Omental fat pad (tissue), 4 donors: ENCODE data around the gene ECM1. TPM values are rescaled to one million over a fixed set of nuclear protein-coding genes. Genes with fewer than 3 reads are reported as not detected.

Experiments used
- ATAC-seq: fragments of 150-250 bp; one replicate; pipeline ENCODE4 v1.9.1; 2016; ENCODE audit warnings: mild to moderate bottlenecking, moderate library complexity; ENCODE audit not compliant: low FRiP score
- DNase-seq: peaks from one replicate; pipeline ENCODE4 v3.0.0-alpha.2; 2019; ENCODE audit warnings: low spot score
- CTCF ChIP-seq, 3 donors: fragments of 450-650 bp; IDR thresholded peaks; one replicate each; pipeline ENCODE4 v1.5.1; 2016 to 2017; ENCODE audit warnings: antibody characterized with exemption in 3 of 3, mild to moderate bottlenecking in 3 of 3, moderate library complexity in 2 of 3
- total RNA-seq, 4 donors: library from RNA; depleted of rRNA; stranded (reverse); fragments of >200 nt; gene quantifications; one replicate each; pipeline ENCODE4 v1.1.0, GENCODE V29; 2016

Gene ECM1
- total RNA-seq, 4 donors from 2014 or later: 10.8 to 24.8 (median 18.5) TPM

- ATAC-seq (peak; percentile 43), DNase-seq (no peak)
- TF ChIP-seq CTCF (IDR thresholded peaks at IDR 0.05): no peak
Measured at GRCh38 chr1:150537732-150538684, 30.1 kb downstream of the ECM1 start.

DNA sequence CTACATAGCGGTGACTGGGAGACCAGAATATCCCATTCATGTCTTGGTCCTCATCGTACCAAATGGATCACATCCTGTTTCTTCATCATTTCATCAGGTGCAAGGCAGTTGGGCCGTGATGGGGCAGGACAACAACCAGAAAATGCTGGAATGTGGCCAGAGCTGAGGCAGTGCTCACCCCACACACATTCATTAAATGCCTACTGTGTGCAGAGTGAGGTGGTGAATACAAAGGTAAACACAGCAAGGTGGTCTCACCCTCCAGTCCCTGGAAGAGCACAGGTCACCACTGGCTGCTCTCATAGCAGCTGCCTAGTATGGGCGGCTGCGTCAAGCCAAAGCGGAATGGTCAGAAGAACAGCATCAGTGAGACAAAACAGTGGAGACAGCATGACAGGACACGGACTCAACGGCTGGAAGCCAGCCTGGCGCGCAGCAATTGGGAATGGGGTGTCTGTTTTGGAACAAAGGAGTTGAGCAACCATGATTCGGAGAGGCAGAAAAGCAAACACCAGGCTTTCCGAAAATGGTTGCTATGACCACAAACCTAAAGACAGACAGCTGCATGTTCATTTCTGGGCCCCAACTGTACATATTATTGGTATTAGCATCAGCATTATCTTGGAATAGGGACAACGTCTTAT is 35.7 kb downstream of the ECM1 start:
- TF ChIP-seq CTCF (IDR thresholded peaks at IDR 0.05): no peak
- ATAC-seq (no peak), DNase-seq (no peak)

GRCh38 chr1:150544204-150544603 is 36.3 kb downstream of the ECM1 start:
- DNase-seq: no peak
- TF ChIP-seq CTCF (IDR thresholded peaks at IDR 0.05): no peak
- no peak for ATAC-seq

GRCh38 chr1:150545486-150546032 is 37.6 kb downstream of the ECM1 start:
- DNase-seq: no peak
- ATAC-seq: no peak
- TF ChIP-seq CTCF (IDR thresholded peaks at IDR 0.05): no peak

DNA sequence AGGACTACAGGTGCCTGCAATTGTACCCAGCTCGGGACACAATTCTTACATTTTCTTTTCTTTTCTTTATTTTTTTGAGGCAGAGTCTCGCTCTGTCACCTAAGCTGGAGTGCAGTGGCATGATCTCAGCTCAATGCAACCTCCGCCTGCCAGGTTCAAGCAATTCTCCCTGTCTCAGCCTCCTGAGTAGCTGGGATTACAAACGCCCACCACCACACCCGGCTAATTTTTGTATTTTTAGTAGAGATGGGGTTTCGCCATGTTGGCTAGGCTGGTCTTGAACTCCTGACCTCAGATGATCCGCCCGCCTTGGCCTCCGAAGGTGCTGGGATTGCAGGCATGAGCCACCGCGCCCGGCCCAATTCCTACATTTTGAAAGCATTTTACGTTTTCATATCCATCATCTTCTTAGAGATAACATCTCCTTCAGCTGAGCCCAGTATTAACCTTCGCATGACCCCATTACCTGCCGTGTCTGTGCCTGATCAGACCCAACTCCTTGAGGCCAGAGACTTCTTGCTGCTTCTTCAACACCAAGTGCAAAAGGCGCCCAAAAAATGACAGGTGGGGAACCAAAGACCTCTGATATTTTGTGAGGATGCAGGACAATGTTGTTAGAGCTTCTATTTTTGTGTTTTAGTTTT is 38.5 kb downstream of the ECM1 start:
- no peak for ATAC-seq

DNA sequence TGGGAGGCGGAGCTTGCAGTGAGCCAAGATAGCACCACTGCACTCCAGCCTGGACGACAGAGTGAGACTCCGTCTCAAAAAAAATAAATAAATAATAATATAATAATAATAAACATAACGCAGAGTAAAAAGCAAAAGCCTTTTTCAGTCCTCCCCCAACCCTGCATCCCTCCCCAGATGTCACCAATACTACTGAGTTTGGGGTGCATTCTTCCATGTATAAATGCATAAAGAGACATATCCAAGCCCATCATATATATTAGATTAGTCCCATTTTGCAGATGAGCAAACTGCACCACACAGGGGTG is 40.4 kb downstream of the ECM1 start:
- ATAC-seq: no peak
- DNase-seq: no peak
- TF ChIP-seq CTCF (IDR thresholded peaks at IDR 0.05): no peak

More for the DNA sequence above, 38.5 kb downstream of the ECM1 start:
- TF ChIP-seq CTCF (IDR thresholded peaks at IDR 0.05): no peak
- no peak for DNase-seq
